Measurements from ENCODE around the gene PTCSC3. TPM values are rescaled to one million over a fixed set of nuclear protein-coding genes. Genes with fewer than 3 reads are reported as not detected.
A peak's percentile ranks its signal among the peaks of the same experiment; 100 is the strongest.

PTCSC3 gene
- total RNA-seq, 1 experiment from 2014 or later = not detected

DNA sequence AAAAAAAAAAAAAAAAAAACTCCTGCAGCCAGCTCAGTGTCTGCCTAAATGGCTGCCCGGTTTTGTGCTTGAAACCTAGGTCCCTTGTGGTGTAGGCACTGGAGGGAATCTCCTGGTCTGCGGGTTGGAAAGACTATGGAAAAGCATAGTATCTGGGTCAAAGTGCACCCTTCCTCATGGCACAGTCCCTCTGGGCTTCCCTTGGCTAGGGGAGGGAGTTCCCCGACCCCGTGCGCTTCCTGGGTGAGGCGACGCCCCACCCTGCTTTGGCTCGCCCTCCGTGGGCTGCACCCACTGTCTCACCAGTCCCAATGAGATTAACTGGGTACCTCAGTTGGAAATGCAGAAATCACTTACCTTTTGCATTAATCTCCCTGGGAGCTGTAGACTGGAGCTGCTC, 14.3 kb downstream of the PTCSC3 start:
- Histone ChIP-seq H3K36me3 (ENCODE audit: control insufficient read depth, insufficient read depth, low read length) (no peaks in the 10 kb centered on the region), H3K9me3 (no peaks in the 10 kb centered on the region), H3K27me3 (replicated peaks; ENCODE audit: control insufficient read depth, insufficient read depth, low read length) (no peaks in the 10 kb centered on the region), H3K4me1 (no peaks in the 10 kb centered on the region), H3K4me3 (ENCODE audit: low read depth, low read length) (peak overlapping the region; percentile 29)
- ChIA-PET CTCF (interaction anchor here (1.0 kb wide), 1 partner anchor 93 kb away, joined by 3 read pairs; no protein-coding TSS in a partner anchor), POLR2A (no interaction called here)
- Mint-ChIP-seq H3K4me3 (ENCODE audit: unreplicated experiment) (peak overlapping the region; percentile 51), H3K27me3 (ENCODE audit: insufficient read depth, unreplicated experiment) (peaks cover 10% of the 10 kb centered on the region), H3K4me1 (ENCODE audit: low read depth, unreplicated experiment) (no peaks in the 10 kb centered on the region), H3K36me3 (ENCODE audit: insufficient read depth, unreplicated experiment) (no peaks in the 10 kb centered on the region), H3K9me3 (ENCODE audit: unreplicated experiment) (no peaks in the 10 kb centered on the region), H3K27ac (ENCODE audit: unreplicated experiment) (no peak overlapping the region)
- intact Hi-C loops (cut with micrococcal nuclease; ENCODE audit: unreplicated experiment) = no loop called here
- DNase-seq = no peak
- BruUV-seq (replicated peaks) = no TSS peak
- TF ChIP-seq, protein P1, sequence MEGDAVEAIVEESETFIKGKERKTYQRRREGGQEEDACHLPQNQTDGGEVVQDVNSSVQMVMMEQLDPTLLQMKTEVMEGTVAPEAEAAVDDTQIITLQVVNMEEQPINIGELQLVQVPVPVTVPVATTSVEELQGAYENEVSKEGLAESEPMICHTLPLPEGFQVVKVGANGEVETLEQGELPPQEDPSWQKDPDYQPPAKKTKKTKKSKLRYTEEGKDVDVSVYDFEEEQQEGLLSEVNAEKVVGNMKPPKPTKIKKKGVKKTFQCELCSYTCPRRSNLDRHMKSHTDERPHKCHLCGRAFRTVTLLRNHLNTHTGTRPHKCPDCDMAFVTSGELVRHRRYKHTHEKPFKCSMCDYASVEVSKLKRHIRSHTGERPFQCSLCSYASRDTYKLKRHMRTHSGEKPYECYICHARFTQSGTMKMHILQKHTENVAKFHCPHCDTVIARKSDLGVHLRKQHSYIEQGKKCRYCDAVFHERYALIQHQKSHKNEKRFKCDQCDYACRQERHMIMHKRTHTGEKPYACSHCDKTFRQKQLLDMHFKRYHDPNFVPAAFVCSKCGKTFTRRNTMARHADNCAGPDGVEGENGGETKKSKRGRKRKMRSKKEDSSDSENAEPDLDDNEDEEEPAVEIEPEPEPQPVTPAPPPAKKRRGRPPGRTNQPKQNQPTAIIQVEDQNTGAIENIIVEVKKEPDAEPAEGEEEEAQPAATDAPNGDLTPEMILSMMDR (IDR thresholded peaks at IDR 0.05; ENCODE audit: insufficient read depth in 1 of 2, low read depth in 1 of 2, low read length in 1 of 2, severe bottlenecking in 1 of 2, unreplicated experiment in 1 of 2) = no peak

DNA sequence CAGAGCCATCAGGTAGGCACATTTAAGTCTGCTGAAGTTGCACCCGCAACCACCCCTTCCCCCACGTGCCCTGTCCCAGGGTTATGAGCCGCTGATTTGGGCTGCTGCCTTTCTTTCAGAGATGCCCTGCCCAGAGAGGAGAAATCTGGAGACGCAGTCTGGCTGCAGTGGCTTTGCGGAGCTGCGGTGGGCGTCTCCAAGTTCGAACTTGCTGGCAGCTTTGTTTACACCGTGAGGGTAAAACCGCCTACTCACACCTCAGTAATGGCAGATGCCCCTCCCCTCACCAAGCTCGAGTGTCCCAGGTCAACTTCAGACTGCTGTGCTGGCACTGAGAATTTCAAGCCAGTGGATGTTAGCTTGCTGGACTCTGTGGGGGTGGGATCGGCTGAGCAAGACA, 14.7 kb downstream of the PTCSC3 start:
- no TSS peak for BruUV-seq (replicated peaks)
- intact Hi-C loops (cut with micrococcal nuclease; ENCODE audit: unreplicated experiment) = no loop called here
- Mint-ChIP-seq H3K4me1 (ENCODE audit: low read depth, unreplicated experiment) (no peaks in the 10 kb centered on the region), H3K36me3 (ENCODE audit: insufficient read depth, unreplicated experiment) (no peaks in the 10 kb centered on the region), H3K9me3 (ENCODE audit: unreplicated experiment) (no peaks in the 10 kb centered on the region), H3K27me3 (ENCODE audit: insufficient read depth, unreplicated experiment) (peaks cover 10% of the 10 kb centered on the region), H3K4me3 (ENCODE audit: unreplicated experiment) (peak overlapping the region; percentile 51), H3K27ac (ENCODE audit: unreplicated experiment) (no peak overlapping the region)
- POLR2A ChIA-PET = no interaction called here
- Histone ChIP-seq H3K4me3 (ENCODE audit: low read depth, low read length) (peak overlapping the region; percentile 29), H3K27me3 (replicated peaks; ENCODE audit: control insufficient read depth, insufficient read depth, low read length) (no peaks in the 10 kb centered on the region), H3K9me3 (no peaks in the 10 kb centered on the region), H3K4me1 (no peaks in the 10 kb centered on the region), H3K36me3 (ENCODE audit: control insufficient read depth, insufficient read depth, low read length) (no peaks in the 10 kb centered on the region)
- TF ChIP-seq, protein P1 (IDR thresholded peaks at IDR 0.05; ENCODE audit: insufficient read depth in 1 of 2, low read depth in 1 of 2, low read length in 1 of 2, severe bottlenecking in 1 of 2, unreplicated experiment in 1 of 2) = no peak
- DNase-seq = no peak
- CTCF ChIA-PET = no interaction called here

DNA sequence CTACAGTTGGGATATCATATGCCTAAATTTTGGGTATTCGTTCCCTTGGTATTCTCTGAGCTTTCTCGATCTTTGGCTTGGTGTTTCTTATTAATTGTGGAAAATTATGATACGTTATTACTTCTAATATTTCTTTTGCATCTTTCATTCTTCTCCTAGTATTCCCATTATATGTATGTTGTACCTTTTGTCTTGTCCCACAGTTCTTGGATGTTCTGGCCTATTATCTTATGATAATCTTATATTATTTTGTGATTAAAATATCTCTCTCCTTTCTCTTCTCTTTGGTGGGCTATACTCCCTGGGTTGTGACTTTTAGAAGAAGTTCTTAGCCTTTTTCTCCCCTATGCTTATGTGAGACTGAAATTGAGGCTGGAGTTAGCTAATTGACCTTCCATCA, 25.2 kb downstream of the PTCSC3 start:
- H3K36me3 ChIP-seq (ENCODE audit: control insufficient read depth, insufficient read depth, low read length) = no peaks in the 10 kb centered on the region
- Mint-ChIP-seq H3K9me3 (ENCODE audit: unreplicated experiment) (peaks cover 20% of the 10 kb centered on the region), H3K4me1 (ENCODE audit: low read depth, unreplicated experiment) (no peaks in the 10 kb centered on the region), H3K36me3 (ENCODE audit: insufficient read depth, unreplicated experiment) (no peaks in the 10 kb centered on the region), H3K4me3 (ENCODE audit: unreplicated experiment) (no peak overlapping the region), H3K27me3 (ENCODE audit: insufficient read depth, unreplicated experiment) (no peaks in the 10 kb centered on the region), H3K27ac (ENCODE audit: unreplicated experiment) (no peak overlapping the region)
- no peaks in the 10 kb centered on the region for H3K27me3 ChIP-seq (replicated peaks; ENCODE audit: control insufficient read depth, insufficient read depth, low read length)
- TF ChIP-seq, protein P1 (IDR thresholded peaks at IDR 0.05; ENCODE audit: insufficient read depth in 1 of 2, low read depth in 1 of 2, low read length in 1 of 2, severe bottlenecking in 1 of 2, unreplicated experiment in 1 of 2) = no peak
- no peak for DNase-seq
- H3K9me3 ChIP-seq = no peaks in the 10 kb centered on the region; the same call in 1 of the 2 replicates
- ChIA-PET POLR2A (no interaction called here), CTCF (no interaction called here)
- intact Hi-C loops (cut with micrococcal nuclease; ENCODE audit: unreplicated experiment) = no loop called here
- BruUV-seq (replicated peaks) = no TSS peak
- no peaks in the 10 kb centered on the region for H3K4me1 ChIP-seq
- H3K4me3 ChIP-seq (ENCODE audit: low read depth, low read length) = no peak overlapping the region

Measured in Caco-2 (cell line).